HCT116 (cell line): ENCODE measurements around the gene HOXC11. TPM values are rescaled to one million over a fixed set of nuclear protein-coding genes. Genes with fewer than 3 reads are reported as not detected.

Experiments used
- ATAC-seq: fragments of 200-7000 bp; cut with Tn5 transposase; 2 replicates; pipeline ENCODE4 v1.9.1; 2020; ENCODE audit warnings: mild to moderate bottlenecking, moderate library complexity
- BruUV-seq: library from RNA; stranded (reverse); fragments of 400-500 nt; replicated peaks from 2 replicates; lab custom pipeline; 2021; lab: Mats Ljungman, UMichigan
- CTCF ChIA-PET: fragments of 300-600 bp; sonication (Branson Sonifier 250); formaldehyde crosslinking; loops from one replicate; lab custom pipeline; 2021; ENCODE audit warnings: antibody characterized with exemption; lab: Charles Lee
- POLR2A ChIA-PET: fragments of 300-600, 350-600 bp; sonication (Branson Sonifier 250); formaldehyde crosslinking; loops from one replicate; lab custom pipeline; 2021; ENCODE audit warnings: antibody characterized with exemption; lab: Charles Lee
- RAD21 ChIA-PET, 2 experiments: fragments of 300-600 bp; sonication (Branson Sonifier 250); formaldehyde crosslinking; loops; one replicate each; lab custom pipeline; 2023; ENCODE audit warnings: low total read pairs in 2 of 2; ENCODE audit not compliant: uncharacterized antibody in 2 of 2, unreplicated experiment in 2 of 2, low non-redundant PET in 1 of 2; lab: Charles Lee
- DNase-seq: peaks from one replicate; pipeline ENCODE4 v3.0.0-alpha.2; 2010; ENCODE audit warnings: low read depth, low spot score
- H2AFZ ChIP-seq: fragments of 200-600 bp; shearing (Covaris generic), sonication (generic); 2 replicates; pipeline ENCODE4 v1.6.1; 2017; ENCODE audit warnings: low read depth, mixed run types, mixed read lengths, antibody characterized with exemption, low read length; ENCODE audit not compliant: poor library complexity, severe bottlenecking
- H3K27ac ChIP-seq: 2 replicates; pipeline ENCODE4 v1.5.1; 2012; ENCODE audit warnings: low read depth, low read length
- H3K27me3 ChIP-seq: fragments of 200-600 bp; sonication (generic); 2 replicates; pipeline ENCODE4 v1.6.1; 2016; ENCODE audit warnings: mixed run types, low read length, mixed read lengths; ENCODE audit not compliant: insufficient read depth
- H3K36me3 ChIP-seq, 2 experiments: fragments of 200-500 bp in 1 of 2; fragments of 200-600 bp in 1 of 2; sonication (Bioruptor generic) in 1 of 2; sonication (generic) in 1 of 2; 2 replicates each; pipeline versions ENCODE4 v1.5.1 to v1.6.1; 2014 to 2016; ENCODE audit warnings: low read length in 2 of 2, inconsistent platforms in 1 of 2, mixed read lengths in 1 of 2, mixed run types in 1 of 2; ENCODE audit not compliant: insufficient read depth in 2 of 2, control insufficient read depth in 1 of 2
- H3K4me1 ChIP-seq, 2 experiments: fragments of 200-600 bp in 1 of 2; sonication (generic) in 1 of 2; 2 replicates each; pipeline versions ENCODE4 v1.5.1 to v1.6.1; 2012 to 2017; ENCODE audit warnings: low read length in 2 of 2, inconsistent platforms in 1 of 2, mild to moderate bottlenecking in 1 of 2, mixed read lengths in 1 of 2, mixed run types in 1 of 2, moderate library complexity in 1 of 2; ENCODE audit not compliant: insufficient read depth in 2 of 2, control insufficient read depth in 1 of 2
- H3K4me2 ChIP-seq: fragments of 200-600 bp; sonication (generic); 2 replicates; pipeline ENCODE4 v1.6.1; 2017; ENCODE audit warnings: mixed run types, low read length, mixed read lengths
- H3K4me3 ChIP-seq, 2 experiments: fragments of 200-600 bp in 1 of 2; sonication (generic) in 1 of 2; replicated peaks in 1 of 2; 2 replicates each; pipeline ENCODE4 v1.5.1; 2011 to 2016; ENCODE audit warnings: low read length in 2 of 2, control low read depth in 1 of 2, low read depth in 1 of 2, mild to moderate bottlenecking in 1 of 2, mixed read lengths in 1 of 2, mixed run types in 1 of 2
- H3K79me2 ChIP-seq: fragments of 200-600 bp; sonication (generic); 2 replicates; pipeline ENCODE4 v1.6.1; 2017; ENCODE audit warnings: mild to moderate bottlenecking, mixed run types, low read length, moderate library complexity, mixed read lengths; ENCODE audit not compliant: insufficient read depth
- H3K9ac ChIP-seq: fragments of 200-600 bp; sonication (generic); 2 replicates; pipeline ENCODE4 v1.6.1; 2016; ENCODE audit warnings: low read length, mixed read lengths
- H3K9me2 ChIP-seq: fragments of 200-600 bp; sonication (generic), shearing (Covaris generic); 2 replicates; pipeline ENCODE4 v1.6.1; 2017; ENCODE audit warnings: mixed run types, mild to moderate bottlenecking, moderate library complexity; ENCODE audit not compliant: insufficient read depth
- H3K9me3 ChIP-seq, 2 experiments: fragments of 200-500 bp in 1 of 2; fragments of 200-600 bp in 1 of 2; sonication (Bioruptor generic) in 1 of 2; sonication (generic) in 1 of 2; 2 replicates each; pipeline ENCODE4 v1.6.1; 2014 to 2017; ENCODE audit warnings: low read length in 2 of 2, mixed read lengths in 2 of 2, inconsistent platforms in 1 of 2, low read depth in 1 of 2, mild to moderate bottlenecking in 1 of 2, mixed run types in 1 of 2, moderate library complexity in 1 of 2; ENCODE audit not compliant: control insufficient read depth in 1 of 2, insufficient read depth in 1 of 2
- H4K20me1 ChIP-seq: fragments of 200-600 bp; sonication (generic), shearing (Covaris generic); 2 replicates; pipeline ENCODE4 v1.6.1; 2017; ENCODE audit warnings: mixed run types, mild to moderate bottlenecking, moderate library complexity; ENCODE audit not compliant: insufficient read depth
- ATF3 ChIP-seq: IDR thresholded peaks from 2 replicates; pipeline ENCODE4 v1.6.1; 2012
- CBX3 ChIP-seq: IDR thresholded peaks from 2 replicates; pipeline ENCODE4 v1.6.1; 2012; ENCODE audit warnings: low read depth
- CEBPB ChIP-seq: IDR thresholded peaks from 2 replicates; pipeline ENCODE4 v1.6.1; 2012; ENCODE audit warnings: low read depth
- ELF1 ChIP-seq: IDR thresholded peaks from 2 replicates; pipeline ENCODE4 v1.6.1; 2012; ENCODE audit warnings: low read depth, borderline replicate concordance
- FOSL1 ChIP-seq: IDR thresholded peaks from 2 replicates; pipeline ENCODE4 v1.6.1; 2012; ENCODE audit warnings: low read depth
- JUND ChIP-seq: IDR thresholded peaks from 2 replicates; pipeline ENCODE4 v1.6.1; 2012
- POLR2A ChIP-seq: IDR thresholded peaks from 2 replicates; pipeline ENCODE4 v1.7.0; 2011; ENCODE audit warnings: borderline replicate concordance; ENCODE audit not compliant: insufficient read depth, insufficient read length; ENCODE audit errors: extremely low read depth
- POLR2AphosphoS5 ChIP-seq: IDR thresholded peaks from 2 replicates; pipeline ENCODE4 v1.6.1; 2011; ENCODE audit warnings: mild to moderate bottlenecking, low read depth, low read length, moderate library complexity
- REST ChIP-seq: IDR thresholded peaks from 2 replicates; pipeline ENCODE4 v1.6.1; 2012; ENCODE audit warnings: low read depth
- SIN3A ChIP-seq: IDR thresholded peaks from 2 replicates; pipeline ENCODE4 v1.6.1; 2012; ENCODE audit warnings: low read depth
- TCF7L2 ChIP-seq: IDR thresholded peaks from 2 replicates; pipeline ENCODE4 v1.7.0; 2011; ENCODE audit warnings: borderline replicate concordance, inconsistent platforms; ENCODE audit not compliant: insufficient read depth, insufficient read length; ENCODE audit errors: extremely low read depth
- YY1 ChIP-seq: IDR thresholded peaks from 2 replicates; pipeline ENCODE4 v1.6.1; 2011; ENCODE audit warnings: low read length, low read depth, moderate library complexity, mild to moderate bottlenecking; ENCODE audit not compliant: insufficient replicate concordance; ENCODE audit errors: extremely low read depth
- ZBTB33 ChIP-seq: IDR thresholded peaks from 2 replicates; pipeline ENCODE4 v1.6.1; 2011; ENCODE audit warnings: mild to moderate bottlenecking, low read length, moderate library complexity; ENCODE audit not compliant: insufficient replicate concordance; ENCODE audit errors: extremely low read depth
- ZFX ChIP-seq: fragments of 450-650 bp; IDR thresholded peaks from 2 replicates; pipeline ENCODE4 v1.6.1; 2017
- ZNF274 ChIP-seq: fragments of 200-500 bp; sonication (Bioruptor generic); IDR thresholded peaks from 2 replicates; pipeline ENCODE4 v1.6.1; 2014; ENCODE audit warnings: mild to moderate bottlenecking, low read depth, low read length, inconsistent platforms
- intact Hi-C: fragments of 100-400 bp; cut with micrococcal nuclease; formaldehyde crosslinking; loops from 2 replicates; pipeline ENCODE4 v1.10.0; 2022
- total RNA-seq: library from RNA; stranded (reverse); gene quantifications from one replicate; pipeline ENCODE4 v1.2.1, GENCODE V29; 2021; ENCODE audit not compliant: unreplicated experiment
- TF ChIP-seq, protein P1 (sequence below), 3 experiments: fragments of 200-600 bp in 1 of 3; sonication (generic) in 1 of 3; IDR thresholded peaks in 2 of 3; conservative IDR thresholded peaks in 1 of 3; 2 replicates each; pipeline ENCODE4 v1.5.1; 2012 to 2017; ENCODE audit warnings: low read depth in 2 of 3, low read length in 2 of 3, antibody characterized with exemption in 1 of 3, borderline replicate concordance in 1 of 3, control low read depth in 1 of 3, mild to moderate bottlenecking in 1 of 3, mixed read lengths in 1 of 3, mixed run types in 1 of 3, moderate library complexity in 1 of 3; ENCODE audit not compliant: insufficient read depth in 1 of 3

Gene HOXC11
- total RNA-seq, 1 experiment from 2014 or later, result 0.22 TPM

- TF ChIP-seq ATF3, result no peak
- TF ChIP-seq, all 23 proteins: peak for 0
These were observed 2.1 kb downstream of the HOXC11 start (continued) for GRCh38 chr12:53975064-53975471.

GRCh38 chr12:53975479-53976152 is 2.7 kb downstream of the HOXC11 start:
- H3K4me2 ChIP-seq, result no peak overlapping the region
- POLR2A ChIA-PET, result no interaction called here
- intact Hi-C loops, result no loop called here
- DNase-seq, result no peak
- TF ChIP-seq SIN3A (no peak), ZNF274 (no peak), POLR2AphosphoS5 (no peak), ATF3 (no peak), POLR2A (no peak), FOSL1 (no peak), YY1 (no peak), ELF1 (no peak), REST (no peak), TCF7L2 (no peak), JUND (no peak), CEBPB (no peak), CBX3 (no peak), ZFX (no peak), ZBTB33 (no peak)
- TF ChIP-seq, protein P1, sequence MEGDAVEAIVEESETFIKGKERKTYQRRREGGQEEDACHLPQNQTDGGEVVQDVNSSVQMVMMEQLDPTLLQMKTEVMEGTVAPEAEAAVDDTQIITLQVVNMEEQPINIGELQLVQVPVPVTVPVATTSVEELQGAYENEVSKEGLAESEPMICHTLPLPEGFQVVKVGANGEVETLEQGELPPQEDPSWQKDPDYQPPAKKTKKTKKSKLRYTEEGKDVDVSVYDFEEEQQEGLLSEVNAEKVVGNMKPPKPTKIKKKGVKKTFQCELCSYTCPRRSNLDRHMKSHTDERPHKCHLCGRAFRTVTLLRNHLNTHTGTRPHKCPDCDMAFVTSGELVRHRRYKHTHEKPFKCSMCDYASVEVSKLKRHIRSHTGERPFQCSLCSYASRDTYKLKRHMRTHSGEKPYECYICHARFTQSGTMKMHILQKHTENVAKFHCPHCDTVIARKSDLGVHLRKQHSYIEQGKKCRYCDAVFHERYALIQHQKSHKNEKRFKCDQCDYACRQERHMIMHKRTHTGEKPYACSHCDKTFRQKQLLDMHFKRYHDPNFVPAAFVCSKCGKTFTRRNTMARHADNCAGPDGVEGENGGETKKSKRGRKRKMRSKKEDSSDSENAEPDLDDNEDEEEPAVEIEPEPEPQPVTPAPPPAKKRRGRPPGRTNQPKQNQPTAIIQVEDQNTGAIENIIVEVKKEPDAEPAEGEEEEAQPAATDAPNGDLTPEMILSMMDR (IDR thresholded peaks at IDR 0.05 in 2 of 3, conservative IDR thresholded peaks at IDR 0.05 in 1 of 3; ENCODE audit: borderline replicate concordance in 1 of 3, insufficient read depth in 1 of 3, low read depth in 2 of 3, low read length in 2 of 3), result no peak
- TF ChIP-seq, all 23 proteins: peak for 0
- ChIA-PET CTCF (interaction anchor here (1.1 to 1.4 kb wide), 3 partner anchors 9 to 232 kb away, joined by 3 to 7 read pairs (median 4); partner anchors contain the start of gene HOXC10), RAD21 (no interaction called here)
- Histone ChIP-seq H2AFZ (no peak overlapping the region), H3K9me2 (no peaks in the 10 kb centered on the region), H3K4me1 (peaks cover 0 to 14% of the 10 kb centered on the region in 2 experiments; a peak in 2 of 4 replicates), H3K27me3 (peaks cover 4% of the 10 kb centered on the region; the same call in 1 of the 2 replicates), H3K79me2 (no peaks in the 10 kb centered on the region), H3K27ac (no peak overlapping the region), H3K4me3 (no peak overlapping the region), H4K20me1 (no peaks in the 10 kb centered on the region), H3K9ac (no peak overlapping the region), H3K9me3 (no peaks in the 10 kb centered on the region), H3K36me3 (no peaks in the 10 kb centered on the region)
- ATAC-seq, result no peak
- no TSS peak for BruUV-seq
